Adipocyte (in vitro differentiated cells): ENCODE measurements around the gene IGSF10.
A peak's percentile ranks its signal among the peaks of the same experiment; 100 is the strongest.

Experiments
- DNase-seq: peaks from one replicate; pipeline ENCODE4 v3.0.0-alpha.2; 2015; ENCODE audit warnings: low read depth
- H3K27me3 ChIP-seq: replicated peaks from 2 replicates; pipeline ENCODE4 v1.7.0; 2013; ENCODE audit warnings: mild to moderate bottlenecking, low read length, moderate library complexity; ENCODE audit not compliant: control insufficient read depth, insufficient read depth
- H3K36me3 ChIP-seq: 2 replicates; pipeline ENCODE4 v1.7.0; 2013; ENCODE audit warnings: low read length, mild to moderate bottlenecking, moderate library complexity; ENCODE audit not compliant: control insufficient read depth, insufficient read depth, severe bottlenecking
- H3K4me1 ChIP-seq: 2 replicates; pipeline ENCODE4 v1.7.0; 2013; ENCODE audit warnings: mild to moderate bottlenecking, low read length, moderate library complexity; ENCODE audit not compliant: control insufficient read depth, insufficient read depth
- H3K4me3 ChIP-seq: 2 replicates; pipeline ENCODE4 v1.7.0; 2013; ENCODE audit warnings: mild to moderate bottlenecking, low read length, moderate library complexity
- H3K9ac ChIP-seq: 2 replicates; pipeline ENCODE4 v1.7.0; 2013; ENCODE audit warnings: mild to moderate bottlenecking, low read length, moderate library complexity
- H3K9me3 ChIP-seq: 2 replicates; pipeline ENCODE4 v1.7.0; 2013; ENCODE audit warnings: mild to moderate bottlenecking, low read length, moderate library complexity; ENCODE audit not compliant: control insufficient read depth

The IGSF10 gene

DNA sequence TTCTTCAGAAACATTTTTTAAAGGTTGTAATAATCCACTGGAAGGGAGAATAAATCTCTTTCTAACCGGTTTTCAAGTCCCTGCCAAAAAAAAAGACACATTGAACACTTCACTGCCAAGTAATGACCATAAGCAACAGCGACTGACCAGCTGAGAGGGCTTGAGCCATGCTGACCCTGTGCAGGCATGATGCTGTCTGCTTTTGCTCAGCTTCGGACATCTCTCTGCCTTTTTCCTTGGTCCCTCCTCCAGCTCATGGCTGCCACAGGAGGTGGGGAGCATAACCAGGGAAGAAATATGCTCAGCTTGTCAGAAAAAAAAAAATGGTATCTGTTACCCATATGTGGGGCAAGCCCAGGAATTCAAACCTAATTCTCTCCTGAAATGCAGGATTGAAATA is 1.5 kb downstream of the IGSF10 start:
- peaks cover 34% of the 10 kb centered on the region for H3K27me3 ChIP-seq
- H3K9ac ChIP-seq: no peak overlapping the region
- H3K4me3 ChIP-seq: no peak overlapping the region
- H3K36me3 ChIP-seq: no peaks in the 10 kb centered on the region
- H3K9me3 ChIP-seq: no peaks in the 10 kb centered on the region
- peaks cover 4% of the 10 kb centered on the region for H3K4me1 ChIP-seq
- no peak for DNase-seq

GRCh38 chr3:151456065-151456464 is 4.8 kb downstream of the IGSF10 start:
- H3K9ac ChIP-seq: no peak overlapping the region

DNA sequence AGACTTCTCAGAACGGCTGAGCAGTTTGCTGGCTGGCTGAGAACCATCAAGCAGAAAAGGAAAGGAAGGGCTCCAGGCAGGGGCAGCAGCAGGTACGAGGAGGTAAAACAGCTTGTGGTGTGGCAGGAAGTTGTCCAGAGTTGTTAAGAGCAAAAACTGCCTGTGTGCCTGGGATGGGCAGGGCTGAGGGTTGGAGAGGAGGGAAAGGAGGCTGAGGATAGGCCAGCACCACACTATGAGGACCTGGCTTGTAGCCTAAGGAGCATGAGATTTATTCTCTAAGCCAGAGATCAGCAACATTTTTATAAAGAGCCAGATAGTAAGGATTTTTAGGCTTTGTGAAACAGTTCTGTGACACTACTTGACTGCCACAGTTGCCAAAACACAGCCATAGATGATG is 8.0 kb downstream of the IGSF10 start:
- Histone ChIP-seq H3K36me3 (no peaks in the 10 kb centered on the region), H3K27me3 (peaks cover 8% of the 10 kb centered on the region), H3K4me3 (no peak overlapping the region), H3K9me3 (peaks cover 8% of the 10 kb centered on the region), H3K4me1 (no peaks in the 10 kb centered on the region), H3K9ac (no peak overlapping the region)
- DNase-seq: no peak

More at GRCh38 chr3:151456065-151456464, 4.8 kb downstream of the IGSF10 start:
- no peaks in the 10 kb centered on the region for H3K36me3 ChIP-seq
- no peaks in the 10 kb centered on the region for H3K9me3 ChIP-seq
- H3K4me1 ChIP-seq: peaks cover 2% of the 10 kb centered on the region
- no peak overlapping the region for H3K4me3 ChIP-seq
- peaks cover 16% of the 10 kb centered on the region for H3K27me3 ChIP-seq
- DNase-seq: no peak

DNA sequence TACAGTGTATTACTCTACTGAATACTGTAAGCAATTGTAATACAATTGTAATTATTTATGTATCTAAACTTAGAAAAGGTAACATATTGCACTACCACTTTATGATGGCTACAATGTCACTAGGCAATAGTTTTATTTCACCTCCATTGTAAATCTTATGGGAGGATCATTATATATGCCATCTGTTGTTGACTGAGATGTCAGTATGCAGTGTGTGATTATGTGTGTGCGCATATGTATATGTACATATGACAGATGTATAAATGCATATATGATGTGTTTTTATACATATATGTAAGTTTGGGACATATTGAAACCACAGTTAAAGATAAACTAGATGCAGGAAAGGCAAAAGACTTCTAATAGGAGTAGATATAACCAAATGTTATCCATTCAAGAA is 8.5 kb downstream of the IGSF10 start:
- DNase-seq: no peak
- H3K27me3 ChIP-seq: peaks cover 12% of the 10 kb centered on the region

GRCh38 chr3:151446002-151446340 is 14.9 kb downstream of the IGSF10 start:
- Histone ChIP-seq H3K9ac (no peak overlapping the region), H3K27me3 (peaks cover 28% of the 10 kb centered on the region), H3K4me3 (peak overlapping the region; percentile 13), H3K9me3 (peaks cover 29% of the 10 kb centered on the region), H3K36me3 (no peaks in the 10 kb centered on the region), H3K4me1 (peaks cover 12% of the 10 kb centered on the region)
- no peak for DNase-seq

More for the DNA sequence above, 8.5 kb downstream of the IGSF10 start:
- Histone ChIP-seq H3K36me3 (no peaks in the 10 kb centered on the region), H3K4me3 (no peak overlapping the region), H3K4me1 (no peaks in the 10 kb centered on the region), H3K9me3 (peaks cover 12% of the 10 kb centered on the region), H3K9ac (no peak overlapping the region)

GRCh38 chr3:151445273-151446001 is 15.4 kb downstream of the IGSF10 start:
- Histone ChIP-seq H3K36me3 (no peaks in the 10 kb centered on the region), H3K9me3 (peaks cover 29% of the 10 kb centered on the region), H3K27me3 (peaks cover 28% of the 10 kb centered on the region), H3K4me1 (peaks cover 12% of the 10 kb centered on the region), H3K9ac (no peak overlapping the region), H3K4me3 (peak overlapping the region; percentile 13)
- peak; percentile 83 for DNase-seq

GRCh38 chr3:151443583-151443982 is 17.3 kb downstream of the IGSF10 start:
- Histone ChIP-seq H3K9ac (no peak overlapping the region), H3K27me3 (peaks cover 20% of the 10 kb centered on the region), H3K4me1 (peaks cover 12% of the 10 kb centered on the region), H3K9me3 (peaks cover 26% of the 10 kb centered on the region), H3K4me3 (no peak overlapping the region), H3K36me3 (no peaks in the 10 kb centered on the region)
- no peak for DNase-seq

DNA sequence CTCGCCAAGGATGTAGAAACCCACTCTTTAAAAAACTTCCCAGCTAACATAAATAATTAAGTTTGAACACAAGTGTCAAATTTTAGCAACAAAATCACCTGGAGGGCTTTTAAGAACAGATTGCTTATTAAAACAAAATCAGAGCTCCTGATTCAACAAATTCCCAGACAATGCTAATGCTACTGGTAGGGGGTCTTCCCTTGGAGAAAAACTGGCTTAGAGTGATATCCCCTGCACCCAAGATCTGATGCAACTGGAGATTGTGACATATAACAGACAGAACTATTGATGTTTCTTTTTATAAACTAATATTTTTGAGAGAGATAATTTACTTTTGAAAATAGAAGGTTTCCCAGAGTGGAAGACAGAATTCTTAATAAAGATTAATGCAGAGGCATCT is 19.9 kb downstream of the IGSF10 start:
- DNase-seq: no peak
- no peak overlapping the region for H3K4me3 ChIP-seq
- H3K9me3 ChIP-seq: peaks cover 5% of the 10 kb centered on the region
- H3K27me3 ChIP-seq: peaks cover 4% of the 10 kb centered on the region
- H3K9ac ChIP-seq: no peak overlapping the region
- H3K36me3 ChIP-seq: no peaks in the 10 kb centered on the region
- peaks cover 12% of the 10 kb centered on the region for H3K4me1 ChIP-seq

DNA sequence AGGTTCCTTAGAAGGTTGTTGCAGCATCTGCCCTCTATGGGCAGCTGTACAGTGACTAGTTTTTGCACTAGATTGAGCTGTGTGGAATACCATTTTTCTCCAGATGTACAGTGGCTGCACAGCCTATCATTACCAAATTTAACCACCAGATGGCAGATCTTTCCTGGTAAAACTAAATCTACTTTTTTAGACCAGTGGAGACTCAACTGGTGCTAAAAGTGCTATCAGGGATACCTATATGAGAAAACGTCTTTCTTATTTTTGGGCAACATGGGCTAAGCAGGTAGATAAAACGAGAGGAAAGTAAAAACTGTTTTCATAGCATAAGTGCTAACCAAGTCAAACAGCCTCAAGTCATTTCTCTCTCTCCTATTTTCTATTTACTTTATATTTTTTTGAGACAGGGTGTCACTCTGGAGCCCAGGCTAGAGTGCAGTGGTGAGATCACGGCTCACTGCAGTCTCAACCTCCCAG is 21.2 kb downstream of the IGSF10 start:
- Histone ChIP-seq H3K4me1 (peaks cover 7% of the 10 kb centered on the region), H3K36me3 (no peaks in the 10 kb centered on the region), H3K9ac (no peak overlapping the region), H3K27me3 (peaks cover 4% of the 10 kb centered on the region), H3K9me3 (no peaks in the 10 kb centered on the region), H3K4me3 (no peak overlapping the region)
- peak; percentile 89 for DNase-seq

- no peaks in the 10 kb centered on the region for H3K36me3 ChIP-seq
- no peaks in the 10 kb centered on the region for H3K27me3 ChIP-seq
- H3K9ac ChIP-seq: no peak overlapping the region
- DNase-seq: no peak
- H3K4me3 ChIP-seq: no peak overlapping the region
- peaks cover 19% of the 10 kb centered on the region for H3K4me1 ChIP-seq
- no peaks in the 10 kb centered on the region for H3K9me3 ChIP-seq
Measured at GRCh38 chr3:151437906-151438305, 23.0 kb downstream of the IGSF10 start.

- Histone ChIP-seq H3K4me3 (no peak overlapping the region), H3K9me3 (no peaks in the 10 kb centered on the region), H3K27me3 (no peaks in the 10 kb centered on the region), H3K9ac (no peak overlapping the region), H3K4me1 (peaks cover 19% of the 10 kb centered on the region), H3K36me3 (no peaks in the 10 kb centered on the region)
- no peak for DNase-seq
Measured at GRCh38 chr3:151436675-151437446, 24.0 kb downstream of the IGSF10 start.
